Choroid plexus epithelial cell (primary cell): ENCODE measurements around the gene EDEM3.

ENCODE experiments used
- DNase-seq: peaks from one replicate; pipeline ENCODE4 v3.0.0-alpha.2; 2010; ENCODE audit warnings: low read depth
- H3K4me3 ChIP-seq: 2 replicates; pipeline ENCODE4 v1.5.1; 2011; ENCODE audit warnings: low read depth, mild to moderate bottlenecking, control low read depth, low read length, moderate library complexity
- TF ChIP-seq, protein P1 (sequence below): conservative IDR thresholded peaks from 2 replicates; pipeline ENCODE4 v1.5.1; 2011; ENCODE audit warnings: low read depth, mild to moderate bottlenecking, control low read depth, inconsistent platforms, low read length, moderate library complexity

The EDEM3 gene

DNA sequence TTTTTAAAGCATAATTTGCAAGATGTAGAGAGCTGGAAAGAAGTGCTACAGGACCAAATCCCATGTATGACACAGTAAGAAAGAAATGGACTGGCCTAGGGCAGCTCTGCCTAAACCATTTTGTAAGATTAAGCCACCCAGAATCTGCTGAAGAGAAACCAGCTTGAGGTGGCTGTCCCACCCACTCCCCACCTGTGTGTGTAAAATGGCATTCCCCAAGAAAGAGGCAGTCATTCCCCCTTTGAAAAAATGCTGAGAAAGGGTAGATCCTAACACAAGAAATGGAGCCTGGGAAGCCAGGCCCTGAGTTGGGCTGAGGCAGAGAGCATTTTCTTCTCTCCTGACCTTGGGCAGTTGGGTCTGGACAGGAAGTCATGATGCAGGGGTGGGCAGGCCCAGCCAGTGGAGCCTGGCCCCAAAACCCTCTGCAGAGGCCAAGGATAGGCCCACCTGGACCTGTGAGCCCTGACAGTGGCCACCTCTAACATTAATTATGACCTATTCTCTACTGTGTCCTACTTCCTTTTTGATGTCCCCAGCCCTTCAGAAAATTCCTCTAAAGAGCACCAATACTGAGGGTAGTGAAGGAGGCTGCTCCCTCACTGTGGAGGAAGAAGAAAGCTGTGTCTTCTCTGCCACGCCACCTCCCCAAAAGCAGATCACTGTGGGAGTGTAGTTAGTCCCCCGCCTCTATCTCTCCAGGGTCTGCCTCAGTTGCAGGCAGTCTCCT lies 94.0 kb downstream of the EDEM3 start:
- H3K4me3 ChIP-seq: no peak overlapping the region
- DNase-seq: no peak
- TF ChIP-seq, protein P1, sequence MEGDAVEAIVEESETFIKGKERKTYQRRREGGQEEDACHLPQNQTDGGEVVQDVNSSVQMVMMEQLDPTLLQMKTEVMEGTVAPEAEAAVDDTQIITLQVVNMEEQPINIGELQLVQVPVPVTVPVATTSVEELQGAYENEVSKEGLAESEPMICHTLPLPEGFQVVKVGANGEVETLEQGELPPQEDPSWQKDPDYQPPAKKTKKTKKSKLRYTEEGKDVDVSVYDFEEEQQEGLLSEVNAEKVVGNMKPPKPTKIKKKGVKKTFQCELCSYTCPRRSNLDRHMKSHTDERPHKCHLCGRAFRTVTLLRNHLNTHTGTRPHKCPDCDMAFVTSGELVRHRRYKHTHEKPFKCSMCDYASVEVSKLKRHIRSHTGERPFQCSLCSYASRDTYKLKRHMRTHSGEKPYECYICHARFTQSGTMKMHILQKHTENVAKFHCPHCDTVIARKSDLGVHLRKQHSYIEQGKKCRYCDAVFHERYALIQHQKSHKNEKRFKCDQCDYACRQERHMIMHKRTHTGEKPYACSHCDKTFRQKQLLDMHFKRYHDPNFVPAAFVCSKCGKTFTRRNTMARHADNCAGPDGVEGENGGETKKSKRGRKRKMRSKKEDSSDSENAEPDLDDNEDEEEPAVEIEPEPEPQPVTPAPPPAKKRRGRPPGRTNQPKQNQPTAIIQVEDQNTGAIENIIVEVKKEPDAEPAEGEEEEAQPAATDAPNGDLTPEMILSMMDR: no peak

DNA sequence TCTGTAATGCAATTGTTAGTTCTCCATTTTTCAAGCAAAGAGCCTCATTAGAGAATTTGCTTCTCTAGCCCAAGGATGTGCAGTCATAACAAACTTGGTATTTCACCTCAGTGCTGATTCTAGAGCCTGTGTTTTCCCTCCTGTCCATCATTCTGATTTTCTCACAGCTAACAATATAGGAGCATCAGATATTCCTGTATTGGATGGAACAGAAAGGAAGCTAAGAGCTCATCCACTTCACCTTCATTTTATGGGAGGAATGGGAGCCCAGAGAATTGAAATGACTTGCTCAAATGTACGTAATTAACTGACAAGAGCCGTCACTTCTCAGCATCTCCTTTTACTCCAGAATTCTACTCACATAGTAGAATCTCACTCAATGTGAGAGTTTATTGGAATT lies 96.6 kb downstream of the EDEM3 start:
- no peak overlapping the region for H3K4me3 ChIP-seq
- DNase-seq: no peak
- TF ChIP-seq, protein P1: no peak

- no peak overlapping the region for H3K4me3 ChIP-seq
- TF ChIP-seq, protein P1: no peak
- DNase-seq: no peak
Measured at GRCh38 chr1:184656221-184656620, 98.4 kb downstream of the EDEM3 start.

DNA sequence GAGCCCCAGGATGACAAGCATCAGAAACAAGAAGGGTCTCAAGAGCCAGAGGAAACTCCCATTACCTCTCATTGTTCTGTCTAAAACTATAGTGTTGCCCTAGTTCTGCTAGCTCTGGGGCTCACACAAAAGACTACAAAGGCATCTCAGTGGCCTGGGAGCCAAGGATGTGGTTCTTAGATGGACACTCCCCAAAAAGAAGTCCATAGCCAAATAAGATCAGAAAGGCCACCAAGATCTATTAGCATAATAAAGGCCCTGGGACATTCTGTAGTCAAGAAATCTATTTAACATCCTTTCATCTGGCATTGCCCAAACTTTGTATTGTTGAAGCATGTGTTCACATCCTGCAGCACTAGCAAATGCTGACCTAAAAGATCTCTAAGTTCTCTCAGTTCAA lies 99.5 kb downstream of the EDEM3 start:
- no peak for DNase-seq
- TF ChIP-seq, protein P1: no peak
- H3K4me3 ChIP-seq: no peak overlapping the region

- TF ChIP-seq, protein P1: no peak
- DNase-seq: no peak
- no peak overlapping the region for H3K4me3 ChIP-seq
Measured at GRCh38 chr1:184650177-184650866, 104.3 kb downstream of the EDEM3 start.

DNA sequence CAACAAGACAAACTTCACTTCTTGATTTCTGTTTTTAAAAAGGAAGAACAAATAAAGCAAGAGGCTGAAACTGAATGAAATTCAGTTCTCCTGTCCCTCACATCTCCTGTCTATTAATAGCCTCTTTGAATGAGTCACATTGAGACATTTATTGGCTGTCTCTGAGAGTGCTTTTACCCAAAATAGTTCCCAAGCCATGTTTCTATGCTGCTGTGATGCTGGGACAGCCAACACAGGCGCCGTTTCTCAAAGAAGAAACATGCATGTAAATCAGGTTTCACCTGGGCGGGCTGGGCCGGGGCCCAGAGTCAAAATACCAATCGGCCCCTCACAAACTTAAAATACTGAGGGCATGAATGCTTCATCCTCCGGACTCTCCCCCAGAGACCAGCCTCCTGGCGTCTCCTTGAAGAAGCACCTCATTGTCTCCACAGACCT lies 105.2 kb downstream of the EDEM3 start:
- no peak for DNase-seq

More for the DNA sequence above, 105.2 kb downstream of the EDEM3 start:
- H3K4me3 ChIP-seq: no peak overlapping the region
- TF ChIP-seq, protein P1: no peak
